Suprapubic skin (tissue), 3 donors: ENCODE measurements around the gene EEFSEC.

ENCODE experiments used
- POLR2A ChIP-seq, 2 donors: fragments of 450-650 bp; IDR thresholded peaks; one replicate each; pipeline ENCODE4 v1.6.1; 2017; ENCODE audit warnings: antibody characterized with exemption in 2 of 2, mild to moderate bottlenecking in 2 of 2, moderate library complexity in 2 of 2
- TF ChIP-seq, protein P1 (sequence below), 2 donors: fragments of 200-600 bp in 1 of 2; fragments of 450-650 bp in 1 of 2; sonication (generic) in 1 of 2; IDR thresholded peaks; one replicate each; pipeline ENCODE4 v1.5.1; 2016 to 2019; ENCODE audit warnings: antibody characterized with exemption in 2 of 2, mild to moderate bottlenecking in 1 of 2, moderate library complexity in 1 of 2

DNA sequence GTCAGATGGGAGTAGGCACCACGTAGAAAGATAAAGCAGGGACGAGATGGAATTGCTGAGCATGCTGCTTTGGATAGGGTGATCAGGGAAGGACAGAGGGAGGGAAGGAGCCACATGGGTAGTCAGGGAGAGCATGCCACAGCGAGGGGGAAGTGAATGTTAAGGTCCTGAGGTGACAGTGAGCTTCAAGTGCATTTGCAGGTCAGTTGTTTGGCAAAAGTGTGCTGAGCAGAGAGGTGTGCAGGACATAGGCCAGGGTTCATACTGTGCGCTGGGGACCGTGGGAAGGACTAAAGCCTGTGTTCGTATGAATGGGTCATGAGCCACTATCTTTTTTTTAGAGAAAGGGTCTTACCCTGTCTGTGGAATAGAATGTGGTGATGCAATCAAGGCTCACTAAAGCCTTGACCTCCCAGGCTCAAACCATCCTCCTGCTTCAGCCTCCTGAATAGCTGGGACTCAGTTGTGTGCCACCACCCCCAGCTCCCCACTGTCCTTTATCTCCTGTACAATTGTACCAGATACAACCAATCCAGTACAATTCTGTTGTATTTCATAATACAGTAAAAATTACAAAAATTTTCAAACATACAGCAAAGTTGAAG is 205.9 kb downstream of the EEFSEC start:
- TF ChIP-seq, protein P1, sequence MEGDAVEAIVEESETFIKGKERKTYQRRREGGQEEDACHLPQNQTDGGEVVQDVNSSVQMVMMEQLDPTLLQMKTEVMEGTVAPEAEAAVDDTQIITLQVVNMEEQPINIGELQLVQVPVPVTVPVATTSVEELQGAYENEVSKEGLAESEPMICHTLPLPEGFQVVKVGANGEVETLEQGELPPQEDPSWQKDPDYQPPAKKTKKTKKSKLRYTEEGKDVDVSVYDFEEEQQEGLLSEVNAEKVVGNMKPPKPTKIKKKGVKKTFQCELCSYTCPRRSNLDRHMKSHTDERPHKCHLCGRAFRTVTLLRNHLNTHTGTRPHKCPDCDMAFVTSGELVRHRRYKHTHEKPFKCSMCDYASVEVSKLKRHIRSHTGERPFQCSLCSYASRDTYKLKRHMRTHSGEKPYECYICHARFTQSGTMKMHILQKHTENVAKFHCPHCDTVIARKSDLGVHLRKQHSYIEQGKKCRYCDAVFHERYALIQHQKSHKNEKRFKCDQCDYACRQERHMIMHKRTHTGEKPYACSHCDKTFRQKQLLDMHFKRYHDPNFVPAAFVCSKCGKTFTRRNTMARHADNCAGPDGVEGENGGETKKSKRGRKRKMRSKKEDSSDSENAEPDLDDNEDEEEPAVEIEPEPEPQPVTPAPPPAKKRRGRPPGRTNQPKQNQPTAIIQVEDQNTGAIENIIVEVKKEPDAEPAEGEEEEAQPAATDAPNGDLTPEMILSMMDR (IDR thresholded peaks at IDR 0.05), result no peak
- no peak for TF ChIP-seq POLR2A (IDR thresholded peaks at IDR 0.05)
